HG02642 (cell line): Measurements from ENCODE around the gene TTC21A.
A peak's percentile ranks its signal among the peaks of the same experiment; 100 is the strongest.
"Not testable (repeated sequence)": the region's sequence is repeated elsewhere in the genome, so short reads cannot be mapped to it uniquely, and the experiment has no call there.

Experiments
- ATAC-seq: cut with Tn5 transposase; IDR thresholded peaks from one replicate; pipeline ENCODE4 v1.9.1; 2021; ENCODE audit warnings: mild to moderate bottlenecking; ENCODE audit not compliant: unreplicated experiment, poor library complexity

Gene TTC21A

DNA sequence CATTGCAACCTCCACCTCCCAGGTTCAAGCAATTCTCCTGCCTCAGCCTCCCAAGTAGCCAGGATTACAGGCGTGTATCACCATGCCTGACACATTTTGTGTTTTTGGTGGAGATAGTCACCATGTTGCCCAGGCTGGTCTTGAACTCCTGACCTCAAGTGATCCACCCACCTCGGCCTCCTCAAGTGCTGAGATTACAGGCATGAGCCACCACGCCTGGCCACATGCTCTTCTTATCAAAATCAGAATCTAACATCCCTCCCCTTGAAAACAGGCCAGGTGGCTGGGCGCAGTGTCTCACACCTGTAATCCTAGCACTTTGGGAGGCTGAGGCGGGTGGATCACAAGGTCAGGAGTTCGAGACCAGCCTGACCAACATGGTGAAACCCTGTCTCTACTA is 63.4 kb downstream of the TTC21A start:
- not testable (repeated sequence) for ATAC-seq

DNA sequence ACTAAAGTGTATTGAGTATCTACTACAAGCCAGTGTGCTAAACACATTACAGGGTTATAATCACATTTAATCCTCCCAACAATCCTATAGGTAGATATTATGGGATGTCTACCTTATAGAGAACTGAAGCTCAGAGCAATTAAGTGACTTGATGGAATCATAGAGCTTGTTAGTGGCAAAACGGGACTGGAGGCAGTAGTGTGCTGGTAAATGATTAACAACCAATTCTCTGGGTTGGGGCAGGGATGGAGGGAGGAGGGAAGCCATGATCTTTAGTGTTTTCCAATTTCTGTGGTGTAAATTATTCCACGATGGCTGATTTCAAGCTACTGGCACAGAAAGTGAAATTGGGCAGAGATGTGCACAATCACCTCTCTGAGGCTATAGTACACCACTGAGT is 64.4 kb downstream of the TTC21A start:
- ATAC-seq, result no peak

DNA sequence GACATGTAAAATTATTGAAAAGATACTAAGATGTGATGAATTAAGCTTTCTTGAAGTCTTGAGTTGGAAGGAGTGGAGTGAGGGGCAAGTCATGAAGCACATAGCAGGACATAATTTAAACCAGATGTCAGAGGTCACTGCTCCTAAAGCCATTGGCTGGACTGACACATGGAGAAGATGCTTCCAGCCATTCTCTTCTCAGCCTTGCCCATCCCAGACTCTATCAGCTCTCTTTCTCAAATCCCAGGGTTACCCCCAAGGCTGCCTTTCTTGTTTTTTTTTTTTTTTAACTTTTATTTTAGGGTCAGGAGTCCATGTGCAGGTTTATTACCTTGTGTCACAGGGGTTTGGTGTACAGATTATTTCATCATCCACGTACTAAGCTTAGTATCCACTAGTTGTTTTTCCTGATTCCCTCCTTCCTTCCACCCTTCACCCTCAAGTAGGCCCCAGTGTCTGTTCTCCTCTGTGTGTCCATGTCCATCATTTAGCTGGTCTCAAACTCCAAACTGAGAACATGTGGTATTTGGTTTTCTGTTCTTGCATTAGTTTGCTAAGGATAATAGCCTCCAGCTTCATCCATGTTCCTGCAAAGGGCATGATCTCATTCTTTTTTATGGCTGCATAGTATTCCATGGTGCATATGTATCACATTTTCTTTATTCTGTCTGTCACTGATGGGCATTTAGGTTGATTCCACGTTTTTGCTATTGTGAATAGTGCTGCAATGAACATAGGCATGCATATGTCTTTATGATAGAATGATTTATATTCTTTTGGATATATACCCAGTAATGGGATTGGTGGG is 66.0 kb downstream of the TTC21A start:
- ATAC-seq, result no peak

DNA sequence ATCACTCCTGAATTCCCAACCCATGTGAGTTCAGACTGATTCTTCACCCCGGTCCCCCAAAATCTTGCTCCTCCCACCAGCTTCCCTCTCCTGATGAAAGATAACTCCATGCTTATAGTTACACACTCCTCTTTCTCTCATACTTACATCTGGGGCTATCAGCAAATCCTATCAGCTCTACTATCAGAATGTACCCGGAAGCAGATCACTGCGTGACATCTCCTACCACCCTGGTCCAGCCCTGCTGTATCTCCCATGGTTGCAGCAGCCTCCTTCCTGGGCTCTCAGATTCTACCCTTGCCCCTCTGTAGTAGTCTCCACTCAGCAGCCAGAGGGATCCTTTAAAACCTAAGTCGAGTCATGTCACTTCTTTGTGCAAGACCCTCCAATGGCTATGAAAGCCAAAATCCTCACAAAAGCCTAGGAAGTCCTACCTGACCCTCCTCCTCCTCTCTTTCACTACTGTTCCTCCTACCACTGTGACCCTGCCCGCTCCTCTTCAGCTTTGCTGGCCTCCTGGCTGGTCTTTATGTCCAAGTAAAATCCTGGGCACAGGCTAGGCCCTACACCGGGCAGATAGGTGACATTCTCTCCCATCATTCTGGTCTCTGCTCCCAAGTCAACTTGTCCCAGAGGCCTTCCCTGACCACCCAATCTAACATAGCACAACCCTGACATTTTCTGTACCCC is 68.7 kb downstream of the TTC21A start:
- ATAC-seq, result no peak

DNA sequence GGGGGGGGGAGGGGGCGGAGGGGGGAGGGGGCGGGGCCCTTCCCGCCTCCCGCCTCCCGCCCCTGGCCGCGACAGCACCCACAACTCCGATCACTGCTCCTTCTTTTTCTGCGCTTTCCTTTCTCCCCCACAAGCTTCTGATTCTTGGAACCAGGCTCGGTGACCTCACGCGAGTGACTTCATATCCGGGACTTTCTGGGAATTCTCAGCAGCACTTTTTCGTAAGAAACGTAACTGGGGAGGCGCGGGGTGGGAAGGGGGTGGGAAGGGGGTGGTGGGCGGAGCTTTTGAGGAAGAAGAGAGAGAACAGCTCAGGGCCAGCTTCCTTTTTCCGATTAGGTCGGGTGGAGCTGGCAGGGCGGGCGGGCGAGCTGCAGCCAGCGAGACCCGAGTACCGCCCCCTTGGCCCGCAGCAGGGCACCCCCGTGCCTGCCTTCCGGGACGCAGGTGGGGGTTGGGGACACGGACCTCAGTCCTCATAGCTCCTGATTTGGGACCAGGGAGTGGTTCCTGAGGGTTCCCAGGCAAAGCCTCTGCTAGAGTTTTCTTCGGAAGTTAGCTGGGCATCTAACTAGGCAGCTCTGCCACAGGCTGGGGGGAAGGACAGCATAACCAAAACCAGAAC is 70.3 kb downstream of the TTC21A start:
- peak; percentile 55 for ATAC-seq

DNA sequence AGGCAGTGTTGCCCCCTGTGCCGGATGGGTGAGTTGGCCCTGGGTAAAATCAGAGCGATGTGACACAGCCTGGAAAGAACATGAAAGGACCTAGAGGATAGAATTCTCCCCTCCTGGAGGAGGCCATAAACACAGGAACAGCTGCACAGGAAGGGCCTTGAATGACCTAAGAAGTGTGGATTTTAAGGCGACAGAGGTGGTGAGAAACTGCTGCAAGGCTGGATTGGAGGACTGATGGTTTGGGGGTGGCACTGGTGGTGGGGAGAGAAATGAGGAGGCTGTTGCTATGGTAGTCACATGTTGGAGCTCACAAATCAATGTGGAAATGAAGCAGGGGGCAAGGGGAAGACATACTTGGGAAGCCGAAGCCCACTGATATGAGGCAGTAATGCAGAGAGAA is 71.1 kb downstream of the TTC21A start:
- no peak for ATAC-seq

DNA sequence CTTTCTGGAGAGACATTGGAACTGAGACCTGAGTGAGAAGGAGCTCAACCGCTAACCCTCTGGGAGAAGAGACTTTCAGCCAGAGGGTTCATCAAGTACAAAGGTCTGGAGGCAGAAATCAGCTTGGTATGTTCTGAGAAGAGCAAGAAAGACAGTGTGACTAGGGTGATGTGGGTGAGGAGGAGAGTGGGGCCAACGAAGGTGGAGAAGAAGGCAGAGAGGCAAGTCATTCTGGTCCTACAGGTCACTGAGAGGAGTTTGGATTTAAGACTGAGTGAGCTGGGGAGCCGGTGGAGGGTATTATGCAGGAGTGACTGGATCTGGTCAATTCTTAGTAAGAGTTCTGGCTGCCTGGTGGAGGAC is 72.7 kb downstream of the TTC21A start:
- ATAC-seq, result no peak

DNA sequence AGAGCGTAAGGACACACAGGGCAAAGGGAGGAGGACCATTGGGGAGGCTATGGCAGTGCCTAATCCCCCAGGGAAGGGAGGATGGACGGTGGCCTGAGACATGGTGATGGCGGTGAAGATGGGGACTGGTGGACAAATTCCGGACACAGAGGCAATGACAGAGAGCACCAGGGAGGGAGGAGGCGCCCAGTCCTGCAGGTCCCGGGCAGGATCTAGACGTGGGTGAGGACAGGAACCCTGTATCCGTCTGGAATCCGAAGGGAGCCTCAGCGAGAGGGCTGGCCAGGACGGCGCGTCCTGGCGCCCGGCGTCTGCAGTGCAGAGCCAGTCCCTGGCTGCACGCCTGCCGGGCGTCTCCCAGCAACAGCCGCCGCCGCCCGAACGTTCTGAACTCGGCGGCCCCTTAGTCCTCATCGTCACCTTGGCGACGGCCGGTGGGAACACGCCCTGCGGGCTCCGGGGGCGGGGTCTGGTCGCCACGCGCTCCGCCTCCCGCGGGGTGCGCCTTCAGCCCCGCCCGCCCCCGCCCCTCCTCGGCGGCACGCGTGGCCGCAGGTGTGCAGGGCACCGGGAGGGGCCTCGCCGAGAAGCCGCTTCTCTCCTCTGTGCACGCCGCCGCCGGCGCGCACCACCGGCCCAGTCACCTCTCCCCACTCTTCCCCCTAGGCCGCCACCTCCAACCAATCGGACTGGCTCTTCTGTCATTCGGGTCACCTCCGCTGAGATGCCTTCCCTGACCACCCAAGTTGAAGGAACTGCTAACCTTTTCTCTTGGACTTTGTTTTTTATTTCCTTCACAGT is 73.3 kb downstream of the TTC21A start:
- peak; percentile 87 for ATAC-seq

DNA sequence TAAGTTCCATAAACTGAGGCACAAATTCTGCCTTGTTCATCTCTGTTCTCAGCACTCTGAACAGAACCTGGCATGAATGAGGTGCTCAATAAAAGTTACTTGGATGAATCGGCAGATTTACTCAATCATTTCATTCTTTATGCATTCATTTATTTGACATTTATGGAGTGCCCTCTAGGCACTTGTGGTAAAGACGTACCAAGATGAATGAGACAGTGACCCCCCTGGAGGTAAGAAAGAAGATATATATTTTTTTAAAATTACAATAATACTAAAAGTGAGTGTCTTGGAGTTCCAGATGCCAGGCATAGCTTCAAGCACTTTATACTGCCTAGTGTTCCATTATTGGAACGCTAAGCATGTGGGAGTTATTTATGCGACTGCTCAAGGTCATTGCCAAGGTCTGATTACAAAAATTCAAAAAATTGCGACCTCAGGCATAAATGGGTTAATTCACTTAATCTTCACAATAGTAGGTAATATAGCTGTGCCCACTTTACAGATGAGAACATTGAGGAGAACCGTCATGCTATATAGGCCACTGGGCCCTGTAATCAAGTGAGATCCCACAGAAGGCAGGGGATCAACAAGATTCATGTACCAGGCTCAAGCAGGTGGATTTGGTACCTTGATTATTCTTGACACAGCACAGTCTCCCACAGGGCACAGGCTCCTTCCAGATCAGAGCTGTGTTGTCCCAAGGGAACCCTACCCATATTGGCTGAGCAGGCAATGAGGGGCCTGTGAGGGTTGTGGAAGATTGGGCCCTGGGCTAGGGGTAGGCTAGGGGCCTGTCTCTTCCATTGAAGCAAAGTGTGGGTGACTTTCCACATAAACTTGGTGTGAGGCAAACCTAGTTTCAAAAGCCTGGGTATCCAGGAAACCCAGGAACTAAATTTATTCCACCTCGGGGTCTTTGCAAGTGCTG is 74.2 kb downstream of the TTC21A start:
- no peak for ATAC-seq

DNA sequence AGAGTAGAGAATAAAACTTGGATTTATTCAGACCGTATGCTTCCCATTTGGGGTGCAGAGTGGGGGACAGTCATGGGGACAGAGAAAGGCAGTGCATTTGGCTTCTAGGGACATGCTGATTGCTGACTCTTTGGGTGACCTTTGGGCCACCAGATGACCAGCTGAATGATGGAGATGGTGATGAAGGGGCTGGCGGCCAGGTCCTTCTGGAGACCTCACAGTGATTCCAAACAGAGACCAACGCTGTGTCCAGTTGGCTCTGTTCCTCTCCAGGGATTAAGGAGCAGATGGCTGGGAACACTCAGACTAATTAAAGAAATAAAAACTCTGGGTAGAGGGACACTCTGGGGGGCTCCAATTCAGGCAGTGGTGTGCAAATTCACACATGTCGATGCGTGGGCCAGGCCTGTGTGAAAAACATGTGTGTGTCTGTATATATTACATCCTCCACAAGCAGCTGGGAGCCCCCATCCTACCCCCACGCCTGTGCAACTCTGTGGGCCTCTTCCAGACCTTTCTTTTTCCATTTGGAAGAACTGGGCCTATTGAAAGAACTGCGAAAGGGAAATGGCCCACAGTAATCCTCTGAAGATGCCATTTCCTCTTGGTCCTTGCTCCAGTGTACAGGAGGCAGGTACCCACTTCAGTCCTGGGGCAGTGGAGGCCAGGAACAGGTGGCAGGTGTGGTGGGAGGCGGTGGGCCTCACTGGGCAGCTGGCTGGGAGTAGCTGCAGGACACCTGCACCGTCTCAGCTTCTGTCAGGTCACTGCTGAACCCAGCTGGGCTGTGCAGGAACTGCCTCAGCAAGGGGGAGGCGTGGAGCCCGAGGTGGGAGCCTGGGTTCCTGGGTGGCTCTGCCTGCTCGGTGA is 76.0 kb downstream of the TTC21A start:
- ATAC-seq, result no peak

DNA sequence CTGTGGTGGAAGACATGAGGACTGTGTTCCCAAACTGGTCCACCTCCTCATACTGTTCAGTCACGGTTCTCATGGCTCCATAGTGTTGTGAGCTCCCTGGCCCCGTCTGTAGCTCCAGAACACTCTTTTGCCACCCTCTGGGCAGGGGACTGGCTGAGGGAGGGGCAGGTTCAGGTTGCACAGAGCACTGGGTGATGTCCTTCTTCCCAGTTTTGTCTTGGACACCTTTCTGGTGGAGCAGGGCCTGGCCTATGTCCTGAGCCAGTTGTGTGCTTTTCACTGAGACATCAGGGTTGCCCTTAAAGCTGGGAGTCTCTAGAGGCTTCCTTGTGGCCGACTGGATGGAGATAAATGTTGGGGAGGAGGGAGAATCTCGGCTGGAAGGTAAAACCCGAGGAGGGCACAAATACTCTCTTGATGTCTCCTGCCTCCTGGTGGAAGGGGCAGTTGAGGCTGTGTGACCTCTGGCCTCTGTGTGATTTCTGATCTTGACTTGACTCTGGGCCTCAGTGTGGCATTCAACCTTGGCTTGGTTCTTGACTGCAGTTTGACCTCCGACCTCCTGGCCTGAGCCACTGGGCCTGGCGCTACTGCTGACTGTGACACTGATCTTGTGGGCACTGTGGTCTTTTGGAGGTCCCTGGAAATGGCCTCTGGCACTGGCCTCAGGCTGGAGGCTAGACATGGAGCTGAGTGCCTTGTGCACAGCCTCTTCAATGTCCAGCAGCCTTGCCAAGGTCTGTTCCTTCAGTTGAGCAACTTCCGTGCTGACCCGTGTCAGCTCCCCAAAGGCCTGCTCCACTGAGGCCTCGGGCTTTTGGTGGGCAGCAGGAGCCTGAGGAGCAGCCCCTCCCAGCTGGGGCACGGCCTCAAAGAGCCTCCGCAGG is 76.8 kb downstream of the TTC21A start:
- no peak for ATAC-seq

DNA sequence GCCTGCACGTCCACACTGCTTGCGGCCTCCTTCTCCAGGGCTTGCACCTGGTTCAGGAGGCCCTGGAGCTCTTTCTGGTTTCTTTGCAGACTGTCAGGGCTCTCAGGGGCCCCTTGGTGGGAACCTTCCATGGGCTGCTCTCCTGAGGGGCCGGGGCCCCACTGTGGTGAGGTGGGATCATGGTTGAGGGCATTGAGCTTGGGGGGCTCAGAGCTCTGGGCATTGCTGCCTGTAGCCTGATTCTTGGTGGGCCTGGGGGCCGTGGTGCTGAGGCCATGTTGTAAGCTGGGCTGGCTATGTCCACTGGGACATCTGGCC is 77.4 kb downstream of the TTC21A start:
- no peak for ATAC-seq

DNA sequence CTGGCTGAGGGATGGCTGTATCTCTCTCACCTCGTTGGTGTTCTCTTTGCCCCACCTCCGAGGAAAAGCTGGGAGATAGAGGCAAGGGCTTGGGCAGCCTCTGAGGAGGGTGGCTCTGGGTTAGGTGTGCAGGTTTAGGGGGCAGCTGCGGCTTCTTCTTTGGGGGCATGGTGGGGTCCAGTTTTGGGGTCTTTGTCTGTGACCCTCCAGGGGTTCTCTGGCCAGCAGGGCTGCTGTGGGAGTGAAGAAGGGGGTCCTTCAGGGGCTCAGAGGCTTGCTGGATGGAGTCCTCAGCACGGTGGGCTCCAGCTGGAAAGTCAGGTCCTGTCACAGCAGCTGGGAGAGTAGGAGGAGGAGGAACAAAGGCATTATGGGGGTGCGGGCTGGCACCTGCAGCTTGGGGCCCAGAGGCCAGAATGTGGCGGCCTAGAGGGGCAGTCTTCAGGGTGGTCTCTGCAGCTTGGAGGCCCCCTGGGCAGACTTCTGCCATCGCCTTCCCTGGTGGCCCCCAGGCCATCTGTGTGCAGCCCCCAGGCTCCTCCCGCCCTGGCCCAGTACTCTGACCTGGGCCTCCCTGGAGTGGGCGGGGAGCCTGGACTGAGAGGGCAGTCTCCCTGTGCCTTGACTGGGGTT is 78.0 kb downstream of the TTC21A start:
- ATAC-seq, result no peak

DNA sequence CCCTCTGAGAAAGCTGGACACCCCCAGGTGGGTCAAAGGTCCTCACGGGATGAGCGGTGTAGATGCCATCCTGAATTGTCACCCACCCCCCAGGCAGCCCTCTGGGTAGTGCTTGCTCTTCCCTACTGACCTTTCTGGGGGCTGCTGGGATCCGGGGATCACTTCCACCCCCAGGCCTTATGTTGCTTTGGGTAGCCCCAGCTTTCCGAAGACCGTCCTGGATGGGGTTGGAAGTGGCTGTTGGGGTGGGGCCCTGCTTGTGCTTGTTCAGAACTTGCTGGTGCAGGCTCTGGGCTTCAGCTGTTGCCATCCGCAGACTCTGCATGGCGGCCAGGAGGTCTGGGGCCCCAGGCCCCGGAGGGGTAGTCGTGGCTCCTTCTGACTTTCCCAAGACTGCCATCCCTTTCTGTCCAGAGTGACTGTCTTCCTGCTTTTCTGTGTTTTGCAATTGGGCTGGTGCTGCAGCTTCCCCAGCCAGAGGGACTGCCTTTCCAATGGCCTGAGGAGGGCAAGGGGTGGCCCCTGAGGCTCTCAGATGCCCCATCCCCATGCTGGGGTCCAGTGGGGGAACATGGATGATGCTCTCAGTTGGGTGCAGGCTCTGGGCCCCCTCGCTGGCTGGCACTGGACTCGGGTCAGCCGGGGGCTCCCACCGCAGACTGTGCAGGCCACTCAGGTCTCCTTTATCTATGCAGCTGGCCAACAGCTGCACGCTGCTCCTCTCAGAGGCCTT is 78.6 kb downstream of the TTC21A start:
- ATAC-seq, result no peak

DNA sequence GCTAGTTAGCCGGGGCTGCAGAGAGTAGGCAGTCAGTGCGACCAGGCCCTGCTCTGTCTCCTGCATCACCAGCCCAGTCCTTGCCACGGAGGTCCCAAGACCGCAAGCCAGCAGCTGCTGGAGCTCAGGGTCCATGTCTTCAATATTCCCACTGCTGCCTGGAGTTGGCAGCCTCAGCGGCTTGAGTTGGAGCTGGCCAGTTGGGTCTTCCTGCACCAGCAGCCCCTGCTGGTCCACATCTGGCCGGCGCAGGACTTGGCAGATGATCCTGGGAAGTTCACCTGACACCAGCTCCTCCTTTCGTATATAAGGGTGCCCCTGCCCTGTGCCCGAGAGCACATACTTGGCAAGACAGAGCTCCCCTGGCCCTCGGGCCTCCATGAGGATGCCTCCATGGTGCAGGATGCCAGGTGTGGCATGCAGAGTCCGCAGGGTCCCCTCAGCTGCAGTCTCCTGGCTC is 79.2 kb downstream of the TTC21A start:
- ATAC-seq, result no peak

DNA sequence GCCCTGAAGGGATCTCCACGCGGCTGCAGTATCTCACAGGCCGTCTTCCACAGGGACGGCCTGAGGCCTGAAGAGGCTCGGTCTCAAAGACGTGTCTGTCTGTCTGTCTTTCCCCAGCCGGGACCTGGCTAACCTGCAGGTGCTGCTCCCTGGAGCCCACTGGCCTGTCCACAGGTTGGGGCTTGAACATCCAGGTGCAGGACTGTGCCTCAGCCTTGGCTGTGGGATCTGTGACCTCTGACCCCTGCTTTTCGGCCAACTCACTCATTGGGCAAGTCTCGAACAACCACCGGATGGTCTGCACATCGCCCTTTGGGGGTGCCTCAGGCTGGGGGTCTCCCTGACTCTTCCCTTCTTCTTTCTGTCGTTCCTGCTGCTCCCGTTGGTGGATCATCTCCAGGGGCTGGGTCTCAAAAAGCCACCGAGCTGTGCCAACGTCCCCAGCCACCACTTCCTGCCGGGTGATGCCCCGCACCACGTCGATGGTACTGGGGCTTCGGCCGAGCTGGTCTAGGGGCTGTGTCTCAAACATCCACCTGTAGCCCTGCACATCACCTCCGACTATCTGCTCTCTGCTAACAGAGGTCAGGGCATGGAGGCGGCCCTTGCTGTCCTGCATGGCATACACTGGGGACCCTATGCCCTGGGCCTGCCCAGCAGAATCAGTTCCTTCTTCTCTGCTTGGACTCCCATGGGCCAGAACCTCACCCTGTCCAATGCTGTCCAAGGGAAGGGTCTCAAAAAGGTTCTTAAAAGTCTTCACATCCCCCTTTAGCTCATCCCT is 80.1 kb downstream of the TTC21A start:
- no peak for ATAC-seq
